Esophagus muscularis mucosa (tissue), 4 donors: ENCODE data around the gene BEND6.

Experiments
- CTCF ChIP-seq, 3 experiments: fragments of 200-600 bp in 2 of 3; fragments of 450-650 bp in 1 of 3; sonication (generic) in 2 of 3; IDR thresholded peaks; one replicate each; pipeline ENCODE4 v1.5.1; 2017 to 2019; ENCODE audit warnings: antibody characterized with exemption in 3 of 3, mild to moderate bottlenecking in 2 of 3, moderate library complexity in 1 of 3
- EP300 ChIP-seq: sonication (generic); formaldehyde crosslinking; IDR thresholded peaks from one replicate; pipeline ENCODE4 v1.6.1; 2017; ENCODE audit warnings: antibody characterized with exemption
- POLR2AphosphoS5 ChIP-seq, 2 donors: sonication (generic); formaldehyde crosslinking; IDR thresholded peaks; one replicate each; pipeline ENCODE4 v1.6.1; 2017; ENCODE audit warnings: antibody characterized with exemption in 2 of 2

GRCh38 chr6:56978530-56978929 is 23.6 kb downstream of the BEND6 start:
- TF ChIP-seq CTCF (IDR thresholded peaks at IDR 0.05) (no peak), EP300 (no peak), POLR2AphosphoS5 (IDR thresholded peaks at IDR 0.05) (no peak)
